ENCODE results near the gene PSD4.
A peak's percentile ranks its signal among the peaks of the same experiment; 100 is the strongest.

Gene PSD4

GRCh38 chr2:113134717-113135116 lies 39.1 kb upstream of the PSD4 start:
- FAIRE-seq: no peak
- TF ChIP-seq POLR2A (IDR thresholded peaks at IDR 0.05; ENCODE audit: low read depth, low read length): no peak
- no peak for DNase-seq (ENCODE audit: insufficient read length, low spot score)

GRCh38 chr2:113135317-113135716 lies 38.5 kb upstream of the PSD4 start:
- FAIRE-seq: no peak
- DNase-seq (ENCODE audit: insufficient read length, low spot score): no peak
- TF ChIP-seq POLR2A (IDR thresholded peaks at IDR 0.05; ENCODE audit: low read depth, low read length): no peak

GRCh38 chr2:113136828-113137775 lies 36.7 kb upstream of the PSD4 start:
- FAIRE-seq: no peak
- TF ChIP-seq POLR2A (IDR thresholded peaks at IDR 0.05; ENCODE audit: low read depth, low read length): no peak
- DNase-seq (ENCODE audit: insufficient read length, low spot score): peak; percentile 29

GRCh38 chr2:113137827-113138226 lies 35.9 kb upstream of the PSD4 start:
- TF ChIP-seq POLR2A (IDR thresholded peaks at IDR 0.05; ENCODE audit: low read depth, low read length): no peak
- DNase-seq (ENCODE audit: insufficient read length, low spot score) (no peak), FAIRE-seq (no peak)

GRCh38 chr2:113138428-113139322 lies 35.1 kb upstream of the PSD4 start:
- no peak for TF ChIP-seq POLR2A (IDR thresholded peaks at IDR 0.05; ENCODE audit: low read depth, low read length)
- FAIRE-seq (peak; percentile 55), DNase-seq (ENCODE audit: insufficient read length, low spot score) (peak; percentile 56)

- FAIRE-seq (no peak), DNase-seq (ENCODE audit: insufficient read length, low spot score) (no peak)
- no peak for TF ChIP-seq POLR2A (IDR thresholded peaks at IDR 0.05; ENCODE audit: low read depth, low read length)
Observed at GRCh38 chr2:113141451-113141850, 32.3 kb upstream of the PSD4 start.

GRCh38 chr2:113142290-113142689 lies 31.5 kb upstream of the PSD4 start:
- FAIRE-seq: no peak
- TF ChIP-seq POLR2A (IDR thresholded peaks at IDR 0.05; ENCODE audit: low read depth, low read length): no peak

GRCh38 chr2:113144259-113144658 lies 29.5 kb upstream of the PSD4 start:
- DNase-seq (ENCODE audit: insufficient read length, low spot score) (no peak), FAIRE-seq (no peak)
- no peak for TF ChIP-seq POLR2A (IDR thresholded peaks at IDR 0.05; ENCODE audit: low read depth, low read length)

More at GRCh38 chr2:113142290-113142689, 31.5 kb upstream of the PSD4 start:
- DNase-seq (ENCODE audit: insufficient read length, low spot score): no peak

- no peak for FAIRE-seq
- no peak for TF ChIP-seq POLR2A (IDR thresholded peaks at IDR 0.05; ENCODE audit: low read depth, low read length)
- no peak for DNase-seq (ENCODE audit: insufficient read length, low spot score)
Observed at GRCh38 chr2:113148606-113149552, 24.9 kb upstream of the PSD4 start.

GRCh38 chr2:113149553-113150257 lies 24.1 kb upstream of the PSD4 start:
- no peak for TF ChIP-seq POLR2A (IDR thresholded peaks at IDR 0.05; ENCODE audit: low read depth, low read length)
- no peak for FAIRE-seq
- no peak for DNase-seq (ENCODE audit: insufficient read length, low spot score)

- FAIRE-seq (no peak), DNase-seq (ENCODE audit: insufficient read length, low spot score) (no peak)
- TF ChIP-seq POLR2A (IDR thresholded peaks at IDR 0.05; ENCODE audit: low read depth, low read length): no peak
Observed at GRCh38 chr2:113150258-113150601, 23.5 kb upstream of the PSD4 start.

GRCh38 chr2:113155331-113155730 lies 18.4 kb upstream of the PSD4 start:
- FAIRE-seq: no peak

More at GRCh38 chr2:113155331-113155730, 18.4 kb upstream of the PSD4 start:
- DNase-seq (ENCODE audit: insufficient read length, low spot score): no peak
- no peak for TF ChIP-seq POLR2A (IDR thresholded peaks at IDR 0.05; ENCODE audit: low read depth, low read length)

All from H54 (cell line).